Gastrocnemius medialis (tissue), 4 donors: ENCODE data around the gene NCOA3.

Source experiments
- CTCF ChIP-seq, 5 experiments: fragments of 450-650 bp in 3 of 5; fragments of 200-600 bp in 2 of 5; sonication (generic) in 2 of 5; IDR thresholded peaks in 4 of 5; conservative IDR thresholded peaks in 1 of 5; 1 replicate in 4 of 5; 2 replicates in 1 of 5; pipeline ENCODE4 v1.5.1; 2016 to 2019; ENCODE audit warnings: antibody characterized with exemption in 5 of 5, mild to moderate bottlenecking in 3 of 5, moderate library complexity in 3 of 5
- POLR2A ChIP-seq, 2 donors: fragments of 450-650 bp; IDR thresholded peaks; one replicate each; pipeline ENCODE4 v1.6.1; 2017; ENCODE audit warnings: antibody characterized with exemption in 2 of 2, mild to moderate bottlenecking in 2 of 2, moderate library complexity in 2 of 2

- TF ChIP-seq POLR2A (IDR thresholded peaks at IDR 0.05) (no peak), CTCF (IDR thresholded peaks at IDR 0.05 in 4 of 5, conservative IDR thresholded peaks at IDR 0.05 in 1 of 5) (no peak)
Observed at GRCh38 chr20:47660602-47660905, 158.9 kb downstream of the NCOA3 start.
